Right ventricle myocardium inferior (tissue), 1 donor: ENCODE measurements around the gene PUS1. TPM values are rescaled to one million over a fixed set of nuclear protein-coding genes. Genes with fewer than 3 reads are reported as not detected.
"Not testable (repeated sequence)": the region's sequence is repeated elsewhere in the genome, so short reads cannot be mapped to it uniquely, and the experiment has no call there.

ENCODE experiments used
- ATAC-seq: fragments of 200-7000 bp; cut with Tn5 transposase; one replicate; pipeline ENCODE4 v1.9.1; 2020; ENCODE audit warnings: mild to moderate bottlenecking, moderate library complexity
- DNase-seq: peaks from one replicate; pipeline ENCODE4 v3.0.0; 2021; ENCODE audit errors: missing footprints
- intact Hi-C: fragments of 100-400 bp; cut with DNase I; formaldehyde crosslinking; loops from one replicate; pipeline ENCODE4 v1.11.0; 2022
- total RNA-seq: library from RNA; stranded (reverse); fragmentation: NEBNext Ultra II Directional; extraction: Animal tissue kit (Norgen Biotek cat#: 25700); gene quantifications from one replicate; pipeline ENCODE4 v1.2.1, GENCODE V29; 2021
- donor health status: DM: no; HTN: yes; CAD: no; lungs with severe emphysema.

PUS1 gene
- total RNA-seq, 1 donor from 2014 or later = 9.4 TPM

DNA sequence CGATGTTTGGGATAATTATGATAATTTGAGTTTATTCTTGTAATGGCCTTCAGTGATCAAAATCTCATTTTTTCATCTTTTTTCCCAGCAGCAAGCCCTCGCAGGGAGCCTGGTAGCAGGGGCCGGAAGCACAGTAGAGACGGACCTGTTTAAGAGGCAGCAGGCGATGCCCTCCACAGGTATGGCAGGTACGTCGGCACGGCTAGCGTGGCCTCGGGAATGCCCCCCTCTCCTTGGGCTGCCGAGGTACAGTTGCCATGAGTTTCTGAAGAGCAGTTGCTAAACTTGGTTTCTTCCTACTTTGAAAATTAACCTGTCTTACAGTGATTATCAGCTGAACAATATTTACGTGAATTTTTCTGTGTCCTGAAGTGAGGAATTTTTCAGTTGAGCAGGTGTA lies 50.5 kb downstream of the PUS1 start:
- intact Hi-C loops = no loop called here
- no peak for DNase-seq

DNA sequence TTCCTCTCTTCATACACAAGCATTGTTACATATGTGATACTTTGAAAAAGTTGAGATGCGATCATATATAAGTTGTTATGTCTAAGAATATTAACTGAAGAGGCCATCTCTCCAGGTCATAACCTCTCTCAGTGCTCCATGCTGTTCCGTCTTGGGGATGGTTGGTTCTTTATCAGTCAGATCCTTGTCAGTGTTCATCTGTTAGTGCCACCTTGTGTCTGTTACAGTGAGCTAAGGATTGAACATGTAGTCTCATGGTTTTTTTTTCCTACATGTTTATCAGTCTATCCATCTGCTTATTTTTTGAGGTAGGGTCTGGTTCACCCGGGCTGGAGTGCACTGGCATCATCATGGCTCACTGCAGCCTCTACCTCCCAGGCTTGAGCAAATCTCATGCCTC lies 51.2 kb downstream of the PUS1 start:
- no peak for DNase-seq
- intact Hi-C loops = no loop called here
- ATAC-seq = no peak

More for the DNA sequence above, 50.5 kb downstream of the PUS1 start:
- ATAC-seq = no peak

DNA sequence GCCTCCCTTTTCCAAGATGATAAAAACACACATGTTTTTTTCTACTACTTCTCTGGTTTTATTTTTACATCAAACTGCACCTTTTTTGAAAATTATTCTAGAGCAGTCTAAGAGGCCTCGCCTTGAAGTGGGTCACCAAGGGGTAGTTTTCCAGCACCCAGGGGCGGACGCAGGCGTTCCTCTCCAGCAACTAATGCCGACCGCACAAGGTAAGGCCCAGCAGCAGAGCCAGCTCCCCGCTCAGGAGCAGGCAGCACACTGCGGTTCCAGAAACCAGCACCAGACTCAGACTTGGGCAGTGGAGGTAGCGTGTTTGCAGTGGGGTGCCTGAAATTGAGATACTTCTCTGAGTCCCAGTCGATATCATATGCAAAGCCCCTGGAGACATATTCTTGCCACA lies 52.3 kb downstream of the PUS1 start:
- intact Hi-C loops = no loop called here
- DNase-seq = no peak

DNA sequence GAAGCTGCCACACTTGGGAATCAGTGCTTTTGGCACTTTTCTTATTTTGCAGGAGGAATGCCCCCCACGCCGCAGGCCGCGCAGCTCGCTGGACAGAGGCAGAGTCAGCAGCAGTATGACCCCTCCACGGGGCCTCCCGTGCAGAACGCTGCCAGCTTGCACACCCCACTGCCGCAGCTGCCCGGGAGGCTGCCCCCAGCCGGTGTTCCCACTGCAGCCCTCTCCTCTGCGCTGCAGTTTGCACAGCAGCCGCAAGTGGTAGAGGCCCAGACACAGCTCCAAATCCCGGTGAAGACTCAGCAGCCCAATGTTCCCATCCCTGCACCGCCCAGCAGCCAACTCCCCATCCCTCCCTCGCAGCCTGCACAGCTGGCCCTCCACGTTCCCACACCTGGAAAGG lies 53.0 kb downstream of the PUS1 start:
- no peak for DNase-seq
- intact Hi-C loops = no loop called here

More for the DNA sequence above, 52.3 kb downstream of the PUS1 start:
- ATAC-seq = no peak

DNA sequence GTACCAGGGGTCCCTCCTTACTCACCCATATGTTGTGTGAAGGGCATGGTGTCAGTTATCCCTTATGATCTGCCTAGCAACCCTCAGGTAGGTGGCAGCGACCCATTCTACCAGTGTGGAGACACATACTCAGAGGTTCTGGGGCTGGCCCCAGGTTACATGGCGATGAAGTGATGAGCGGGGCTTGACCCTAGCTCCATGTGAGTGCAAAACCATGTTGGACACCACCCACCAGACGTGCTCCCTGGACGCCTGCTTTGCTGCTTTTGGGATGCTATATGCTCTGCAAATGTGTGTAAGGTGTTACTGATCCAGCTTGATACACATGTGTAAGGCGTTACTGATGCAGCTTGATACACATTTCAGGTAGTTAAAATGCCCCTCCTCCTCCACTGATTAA lies 54.0 kb downstream of the PUS1 start:
- intact Hi-C loops = no loop called here
- ATAC-seq (no peak), DNase-seq (no peak)

More for the DNA sequence above, 53.0 kb downstream of the PUS1 start:
- no peak for ATAC-seq

DNA sequence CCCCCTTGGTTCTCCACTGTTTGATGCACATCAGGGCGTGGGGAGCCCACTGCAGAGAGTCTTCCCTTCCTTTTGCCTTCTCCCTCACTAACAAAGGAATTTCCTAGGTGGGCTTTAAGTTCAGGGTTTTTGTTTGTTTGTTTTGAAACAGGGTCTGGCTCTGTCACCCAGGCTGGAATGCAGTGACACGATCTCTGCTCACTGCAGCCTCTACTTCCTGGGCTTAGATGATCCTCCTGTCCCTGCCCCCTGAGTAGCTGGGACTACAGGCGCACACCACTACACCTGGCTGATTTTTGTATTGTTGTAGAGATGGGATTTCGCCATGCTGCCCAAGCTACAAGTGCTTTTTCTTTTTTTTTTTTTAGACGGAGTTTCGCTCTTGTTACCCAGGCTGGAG lies 54.5 kb downstream of the PUS1 start:
- DNase-seq = no peak
- no peak for ATAC-seq
- intact Hi-C loops = no loop called here

DNA sequence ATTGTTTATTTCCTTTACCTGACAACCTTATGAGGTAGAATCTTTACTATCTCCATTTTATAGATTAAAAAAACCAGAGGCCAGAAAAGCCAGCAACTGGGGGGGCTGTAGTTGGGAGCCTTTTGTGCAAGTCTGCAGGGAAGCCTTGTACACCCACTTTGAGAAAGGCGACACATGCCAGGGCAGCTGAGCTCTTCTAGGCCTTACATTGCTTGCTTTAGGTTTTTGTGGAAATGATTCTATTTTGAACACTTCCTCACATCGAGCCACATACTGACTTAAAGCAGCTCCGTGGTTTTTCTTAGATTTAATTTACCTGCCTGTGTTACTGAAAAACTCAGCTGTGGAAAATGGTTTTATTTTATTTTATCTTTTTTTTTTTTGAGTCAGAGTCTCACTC lies 55.3 kb downstream of the PUS1 start:
- ATAC-seq (no peak), DNase-seq (no peak)
- intact Hi-C loops = no loop called here

DNA sequence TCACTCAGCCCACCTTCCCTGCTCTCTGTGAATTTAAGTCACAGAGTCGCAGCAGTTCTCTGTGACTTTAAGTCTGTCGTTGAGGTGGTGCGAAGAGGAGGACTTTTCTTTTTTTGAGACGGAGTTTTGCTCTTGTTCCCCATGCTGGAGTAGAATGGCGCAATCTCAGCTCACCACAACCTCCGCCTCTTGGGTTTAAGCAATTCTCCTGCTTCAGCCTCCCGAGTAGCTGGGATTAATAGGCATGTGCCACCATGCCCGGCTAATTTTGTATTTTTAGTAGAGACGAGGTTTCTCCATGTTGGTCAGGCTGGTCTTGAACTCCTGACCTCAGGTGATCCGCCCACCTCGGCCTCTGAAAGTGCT lies 56.4 kb downstream of the PUS1 start:
- ATAC-seq, intact Hi-C loops: not testable (repeated sequence)

DNA sequence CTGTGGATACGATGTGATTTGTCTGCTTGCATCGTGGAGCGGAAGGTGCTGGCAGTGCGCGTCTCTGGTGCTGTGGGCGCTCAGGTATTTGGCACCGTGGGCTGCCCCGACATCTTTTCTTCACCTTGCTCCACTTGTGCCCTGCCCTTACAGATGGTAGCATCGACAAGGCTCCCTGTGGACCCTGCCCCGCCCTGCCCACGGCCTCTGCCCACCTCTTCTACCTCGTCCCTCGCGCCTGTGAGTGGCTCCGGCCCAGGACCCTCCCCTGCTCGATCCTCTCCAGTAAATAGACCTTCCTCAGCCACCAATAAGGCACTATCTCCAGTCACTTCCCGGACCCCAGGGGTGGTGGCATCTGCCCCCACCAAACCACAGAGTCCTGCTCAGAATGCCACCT lies 57.3 kb downstream of the PUS1 start:
- ATAC-seq (no peak), DNase-seq (no peak)

More for the DNA sequence above, 56.4 kb downstream of the PUS1 start:
- DNase-seq = not testable (repeated sequence)

DNA sequence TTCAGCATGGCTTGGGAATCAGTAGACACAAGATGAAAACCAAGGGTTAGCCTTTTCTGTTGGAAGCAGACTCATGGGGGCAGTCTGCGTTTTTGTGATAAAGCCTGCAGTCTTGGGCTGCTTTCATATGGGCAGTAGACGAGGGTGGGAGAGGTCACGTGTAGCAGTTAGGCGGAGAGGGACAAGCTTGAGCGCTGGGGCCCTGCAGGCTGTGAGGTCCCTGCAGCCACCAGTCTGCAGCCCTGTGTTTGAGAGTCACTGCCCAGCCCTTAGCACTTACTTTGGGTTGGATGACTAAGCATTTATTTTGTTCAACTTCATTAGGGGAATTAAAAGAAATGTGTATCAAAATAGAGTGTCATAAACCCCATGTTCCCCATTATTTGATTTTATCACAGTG lies 57.8 kb downstream of the PUS1 start:
- ATAC-seq (no peak), DNase-seq (no peak)
- intact Hi-C loops = no loop called here

More for the DNA sequence above, 57.3 kb downstream of the PUS1 start:
- intact Hi-C loops = no loop called here

DNA sequence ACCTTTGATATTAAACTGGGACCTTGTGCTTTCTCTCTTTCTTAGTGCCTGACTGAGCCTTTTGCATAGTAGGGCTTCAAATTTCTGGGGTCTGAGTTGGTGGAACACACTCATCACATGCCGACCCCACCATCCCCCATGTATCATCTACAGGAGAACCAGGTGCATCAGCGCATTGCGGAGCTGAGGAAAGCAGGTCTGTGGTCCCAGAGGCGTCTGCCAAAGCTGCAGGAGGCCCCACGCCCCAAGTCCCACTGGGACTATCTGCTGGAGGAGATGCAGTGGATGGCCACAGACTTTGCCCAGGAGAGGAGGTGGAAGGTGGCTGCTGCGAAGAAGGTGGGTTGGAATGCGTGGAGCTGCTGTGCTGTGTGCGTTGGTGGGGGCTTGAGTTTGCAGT lies 58.5 kb downstream of the PUS1 start:
- intact Hi-C loops = no loop called here
- DNase-seq (no peak), ATAC-seq (no peak)

DNA sequence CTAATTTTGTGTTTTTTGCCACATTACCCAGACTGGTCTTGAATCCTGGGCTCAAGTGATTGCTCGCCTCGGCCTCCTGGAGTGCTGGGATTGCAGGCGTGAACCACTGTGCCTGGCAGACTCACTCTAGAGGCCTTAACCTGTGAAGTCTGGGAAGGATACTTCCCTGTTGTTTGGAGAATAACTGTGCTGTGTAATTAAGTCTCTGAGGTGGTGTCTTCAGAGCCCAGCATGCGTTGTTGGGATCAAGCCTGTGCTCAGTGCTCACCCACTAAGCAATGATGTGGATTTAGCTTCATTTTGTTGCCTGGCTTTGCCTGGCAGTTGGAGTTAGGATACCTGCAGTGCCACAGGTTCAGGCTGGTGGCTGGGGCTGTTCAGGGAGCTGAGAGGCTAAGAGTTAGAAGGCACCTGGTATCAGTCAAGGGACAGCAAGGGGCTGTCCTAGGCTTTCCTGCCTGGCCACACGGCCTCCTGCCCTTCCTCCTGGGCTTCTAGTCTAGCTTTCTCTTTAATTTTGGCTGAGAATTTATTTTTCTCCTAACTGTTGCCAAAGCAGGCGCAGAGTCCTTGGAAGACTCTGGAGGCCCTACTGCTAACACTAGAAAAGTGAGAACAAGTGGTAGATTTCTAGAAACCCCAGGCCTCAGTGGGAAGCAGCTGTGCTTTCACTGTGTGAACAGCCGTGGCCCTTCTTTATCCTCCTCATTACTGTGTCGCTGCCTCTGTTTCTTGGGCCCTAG lies 59.1 kb downstream of the PUS1 start:
- ATAC-seq (peak; percentile 70), DNase-seq (no peak)
- intact Hi-C loops = no loop called here

DNA sequence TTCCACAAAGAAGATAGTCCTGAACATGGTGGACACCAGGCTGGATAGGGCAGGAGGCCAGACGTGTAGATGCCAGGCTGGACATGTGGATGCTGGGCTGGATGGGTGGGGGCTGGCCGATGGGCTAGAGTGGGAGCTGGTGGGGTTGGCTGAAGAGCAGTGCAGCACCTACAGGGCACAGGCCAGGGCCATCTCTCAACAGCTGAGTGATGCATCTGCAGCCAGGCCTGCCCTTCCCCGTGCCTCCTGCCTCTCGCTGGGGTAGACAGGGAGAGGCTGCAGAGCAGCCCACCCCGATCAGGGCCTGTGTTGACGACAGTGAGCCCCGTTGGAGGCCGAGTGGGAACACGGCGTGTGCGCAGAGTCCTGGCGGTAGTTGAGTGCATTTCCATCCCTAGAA lies 59.9 kb downstream of the PUS1 start:
- intact Hi-C loops = no loop called here
- no peak for ATAC-seq
- DNase-seq = no peak

DNA sequence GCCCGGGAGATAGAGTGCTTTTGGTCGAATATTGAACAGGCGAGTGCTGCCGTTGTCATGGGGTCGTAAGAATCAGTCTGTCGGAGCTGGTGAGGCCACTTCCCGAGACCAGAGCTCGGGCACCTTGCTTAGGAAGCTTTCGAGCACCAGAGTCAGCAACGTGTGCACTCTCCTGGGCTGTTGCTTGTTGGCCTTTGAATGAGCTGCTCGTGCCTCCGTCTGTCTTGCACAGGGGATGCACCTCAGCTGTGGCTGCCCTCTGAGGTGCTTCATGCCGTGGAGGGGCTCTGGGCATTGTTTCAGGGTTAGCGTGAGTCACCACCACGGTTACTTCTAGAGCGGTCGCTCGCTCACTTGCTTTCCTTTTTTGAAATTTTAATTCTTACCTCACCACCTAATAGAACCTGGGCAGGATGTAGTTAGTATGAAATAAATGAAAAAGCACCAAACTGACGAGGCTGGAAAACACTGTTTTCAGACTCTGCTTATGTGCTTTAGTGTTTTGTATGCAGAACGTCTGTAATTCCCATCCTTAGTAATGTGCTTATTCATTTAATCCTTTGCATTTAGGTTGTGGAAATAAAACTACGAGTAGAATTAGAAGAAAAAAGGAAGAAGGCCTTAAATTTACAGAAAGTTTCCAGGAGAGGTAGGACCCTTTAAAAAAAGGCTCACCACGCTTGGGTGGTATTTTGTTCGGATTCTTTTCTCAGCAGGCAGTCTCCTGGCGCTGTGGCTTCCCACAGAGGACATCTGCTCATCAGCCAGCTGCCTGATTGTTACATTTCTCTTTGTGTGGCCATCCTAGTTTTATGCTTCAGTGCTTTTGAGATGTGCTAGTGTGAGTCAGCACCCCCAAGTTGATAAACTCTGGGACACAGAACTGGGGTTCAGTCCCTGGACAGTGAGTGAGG lies 61.2 kb downstream of the PUS1 start:
- ATAC-seq (no peak), DNase-seq (no peak)
- intact Hi-C loops = no loop called here

DNA sequence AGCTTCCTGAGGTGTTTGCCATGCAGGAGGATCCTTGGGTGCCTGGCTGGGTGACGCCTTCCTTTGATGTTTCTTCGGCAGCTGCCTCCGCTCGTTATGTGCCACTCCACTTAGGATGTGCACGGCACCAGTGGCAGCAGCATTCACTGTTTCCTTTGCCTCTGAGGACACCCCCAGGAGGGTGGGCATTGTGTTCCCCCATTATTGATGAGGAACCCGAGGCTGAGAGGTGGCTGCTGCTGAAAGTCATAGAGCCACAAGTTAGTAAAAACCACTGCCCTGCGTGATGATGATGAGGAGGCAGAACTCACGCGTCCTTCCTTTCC lies 61.9 kb downstream of the PUS1 start:
- ATAC-seq (no peak), DNase-seq (no peak)
- intact Hi-C loops = no loop called here

DNA sequence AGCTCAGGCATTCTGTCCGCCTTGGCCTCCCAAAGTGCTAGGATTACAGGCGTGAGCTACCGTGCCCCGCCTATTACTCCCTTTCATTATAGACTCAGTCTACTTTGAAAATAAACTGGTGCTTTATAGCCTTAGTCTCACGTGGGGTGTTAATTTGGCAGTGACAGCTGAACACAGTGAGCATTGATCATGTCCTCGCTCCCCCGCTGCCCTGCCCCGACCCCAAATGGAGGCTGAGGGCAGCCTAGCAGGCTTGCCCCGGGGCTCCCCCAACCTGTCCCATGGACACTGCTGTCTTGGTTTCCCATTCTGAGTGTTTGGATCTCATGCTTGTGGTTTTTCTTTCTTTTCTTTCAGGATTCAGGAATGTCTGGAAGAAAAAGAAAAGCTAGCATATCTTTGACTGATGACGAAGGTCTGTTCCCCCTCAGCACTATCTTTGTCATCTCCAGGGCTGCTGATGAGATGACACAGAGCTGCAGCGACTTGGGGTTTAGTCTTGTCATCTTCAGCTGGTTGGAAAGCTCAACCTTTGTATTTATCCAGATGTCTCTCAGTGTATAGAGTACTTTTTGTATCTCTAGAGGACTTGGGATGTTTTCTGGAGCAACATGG lies 62.8 kb downstream of the PUS1 start:
- intact Hi-C loops = no loop called here
- no peak for ATAC-seq

DNA sequence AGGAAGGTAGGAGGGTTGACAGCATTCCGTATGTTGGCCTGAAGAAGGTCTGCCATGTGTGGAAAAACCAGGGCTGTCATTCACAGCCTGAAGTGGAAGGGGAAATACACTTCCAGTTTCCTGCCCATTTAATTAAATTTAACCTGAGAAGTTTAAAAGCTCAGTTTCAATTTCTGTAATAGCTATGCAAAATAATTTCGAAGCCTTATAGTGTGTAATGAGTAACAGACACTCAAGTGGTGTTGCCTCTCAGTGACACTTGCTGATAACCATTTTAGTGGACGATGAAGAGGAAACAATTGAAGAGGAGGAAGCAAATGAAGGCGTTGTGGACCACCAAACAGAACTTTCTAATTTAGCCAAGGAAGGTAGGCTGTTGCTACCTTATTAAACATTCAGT lies 65.5 kb downstream of the PUS1 start:
- intact Hi-C loops = no loop called here
- no peak for DNase-seq
- no peak for ATAC-seq

More for the DNA sequence above, 62.8 kb downstream of the PUS1 start:
- no peak for DNase-seq
